Measurements from ENCODE around the gene PLK3.
"Not testable (repeated sequence)": the region's sequence is repeated elsewhere in the genome, so short reads cannot be mapped to it uniquely, and the experiment has no call there.

Gene PLK3

GRCh38 chr1:44799770-44800584 is at the start of gene PLK3:
PLK3 (plus strand) TSS chr1:44800377; CDS start chr1:44800464, 87 bp downstream.
- DNase-seq = peak; percentile 96 to 99 (median 98)

- DNase-seq = no peak
Measured at GRCh38 chr1:44757420-44757819, 42.8 kb upstream of the PLK3 start.

DNA sequence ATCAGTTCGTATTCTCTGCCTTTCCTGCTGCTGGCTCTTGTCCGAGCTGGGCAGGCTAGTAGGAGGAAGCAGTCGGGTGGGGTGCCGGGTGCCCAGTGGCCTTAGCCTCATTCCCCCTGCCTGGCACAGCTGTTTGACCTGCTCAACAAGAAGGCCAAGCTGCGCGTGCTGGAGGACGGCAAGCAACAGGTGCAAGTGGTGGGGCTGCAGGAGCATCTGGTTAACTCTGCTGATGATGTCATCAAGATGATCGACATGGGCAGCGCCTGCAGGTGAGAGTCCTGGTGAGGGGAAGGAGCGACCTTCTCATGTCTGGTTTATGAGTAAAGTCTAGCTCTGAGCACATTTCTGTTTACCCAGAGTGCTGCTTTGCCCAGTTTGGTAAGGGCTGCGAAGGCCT is 41.1 kb upstream of the PLK3 start:
- DNase-seq = no peak

DNA sequence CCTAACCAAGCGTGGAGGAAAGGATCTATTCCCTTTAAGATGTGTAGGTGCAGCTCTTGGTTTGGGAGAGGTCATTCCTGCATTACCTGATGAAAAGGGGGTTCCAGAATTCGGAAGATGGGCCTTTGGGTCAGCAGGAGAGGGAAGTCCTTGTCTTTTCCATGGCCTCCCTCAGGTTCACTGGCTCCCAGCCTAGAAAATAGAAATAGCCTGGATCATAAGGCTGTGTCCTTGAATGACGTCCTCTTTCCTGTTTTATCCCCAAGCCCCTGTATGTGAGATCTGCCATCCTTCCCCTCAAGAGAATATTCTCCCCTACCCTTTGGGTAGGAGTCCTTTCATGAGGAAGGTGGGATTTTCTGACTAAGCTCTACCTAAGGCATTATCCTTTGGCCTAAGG is 39.3 kb upstream of the PLK3 start:
- DNase-seq = no peak

DNA sequence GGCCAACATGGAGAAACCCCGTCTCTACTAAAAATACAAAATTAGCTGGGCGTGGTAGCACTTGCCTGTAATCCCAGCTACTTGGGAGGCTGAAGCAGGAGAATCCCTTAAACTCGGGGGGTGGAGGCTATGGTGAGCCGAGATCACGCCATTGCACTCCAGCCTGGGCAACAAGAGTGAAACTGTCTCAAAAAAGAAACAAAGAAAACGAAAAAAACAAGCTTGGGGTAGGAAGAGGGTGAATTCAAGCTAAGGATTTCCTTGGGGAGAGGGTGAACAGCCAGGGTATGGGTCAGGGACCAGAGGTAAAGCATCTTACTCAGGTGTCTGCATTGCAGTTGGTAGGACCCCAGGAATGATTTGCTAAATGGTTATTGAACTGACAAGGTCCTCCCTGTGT is 33.8 kb upstream of the PLK3 start:
- not testable (repeated sequence) for DNase-seq

DNA sequence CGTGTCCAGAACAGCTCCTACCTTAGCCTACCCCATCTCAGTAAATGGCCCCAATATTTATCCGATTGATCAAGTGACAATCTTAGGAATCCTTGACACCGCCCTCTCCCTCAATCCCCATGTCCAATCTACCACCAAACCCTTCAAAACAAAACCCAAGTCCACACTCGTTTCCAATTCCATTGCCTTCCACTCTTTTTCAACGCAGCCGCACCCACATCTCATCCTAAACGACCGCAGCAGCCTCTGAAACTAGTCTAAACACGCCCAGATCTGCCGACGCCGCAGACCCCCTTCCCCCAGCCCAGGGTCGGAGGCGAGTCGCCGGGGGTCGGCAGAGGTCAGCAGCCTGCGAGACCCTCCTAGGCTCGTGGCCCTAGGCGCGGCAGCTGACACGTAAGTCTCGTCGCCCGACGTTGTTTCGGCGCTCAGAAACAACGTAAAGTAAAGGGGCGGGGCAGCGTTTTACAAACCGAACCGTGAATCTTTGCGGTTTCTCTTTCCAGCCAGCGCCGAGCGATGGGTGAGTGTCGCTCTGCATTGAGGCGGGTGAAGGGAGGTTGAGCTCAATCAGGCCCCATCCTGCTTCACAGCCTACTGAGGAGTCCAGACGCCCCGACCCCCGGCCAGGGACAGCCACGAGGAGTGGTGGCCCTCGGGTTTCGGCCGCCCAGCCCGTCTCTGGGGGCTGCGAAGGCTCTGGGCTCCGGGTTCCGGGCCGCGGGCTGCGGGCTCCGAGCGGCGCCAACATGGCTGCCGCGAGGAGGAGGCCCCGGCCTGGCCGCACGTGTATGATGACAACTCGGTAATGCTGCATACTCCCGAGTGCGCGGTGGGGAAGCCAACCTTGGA is 24.9 kb upstream of the PLK3 start, which contains the start of gene RPS8:
Gene RPS8, plus strand, starts transcription at position 463 of the 852 bp plus-strand sequence. Its CDS starts 57 bp downstream, at position 520.
- DNase-seq = peak; percentile 92 to 96 (median 95)

DNA sequence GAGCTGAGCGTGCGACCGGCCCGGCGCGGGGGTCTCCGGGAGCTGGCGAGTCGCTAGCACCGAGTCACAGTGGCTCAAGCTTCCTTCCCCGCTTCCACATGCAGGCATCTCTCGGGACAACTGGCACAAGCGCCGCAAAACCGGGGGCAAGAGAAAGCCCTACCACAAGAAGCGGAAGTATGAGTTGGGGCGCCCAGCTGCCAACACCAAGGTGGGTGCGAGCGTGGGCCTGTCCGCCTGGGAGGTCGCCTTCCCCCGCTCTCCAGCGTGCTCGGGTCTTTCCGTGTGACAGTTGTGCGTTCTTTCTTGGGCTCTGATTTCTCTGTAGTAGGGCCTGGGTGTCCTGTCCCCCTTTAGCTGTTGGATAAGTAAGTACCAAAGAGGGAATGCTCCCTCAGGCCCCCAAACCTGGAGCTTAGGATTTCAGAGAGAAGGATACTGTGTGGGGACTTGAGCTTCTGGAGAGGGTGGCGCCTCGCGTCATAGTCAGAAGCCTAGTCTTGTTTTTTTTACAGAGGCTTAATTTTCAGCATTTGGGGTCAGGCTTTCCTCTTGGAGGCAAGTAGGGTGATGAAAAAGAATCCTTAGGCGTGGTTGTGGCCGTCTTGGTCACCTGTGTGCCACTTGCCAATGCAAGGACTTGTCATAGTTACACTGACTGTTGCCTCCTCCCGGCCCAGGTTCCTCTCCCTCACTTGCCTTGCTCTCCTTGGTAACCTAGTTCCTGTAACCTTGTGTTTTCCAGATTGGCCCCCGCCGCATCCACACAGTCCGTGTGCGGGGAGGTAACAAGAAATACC is 24.0 kb upstream of the PLK3 start:
- DNase-seq = no peak

DNA sequence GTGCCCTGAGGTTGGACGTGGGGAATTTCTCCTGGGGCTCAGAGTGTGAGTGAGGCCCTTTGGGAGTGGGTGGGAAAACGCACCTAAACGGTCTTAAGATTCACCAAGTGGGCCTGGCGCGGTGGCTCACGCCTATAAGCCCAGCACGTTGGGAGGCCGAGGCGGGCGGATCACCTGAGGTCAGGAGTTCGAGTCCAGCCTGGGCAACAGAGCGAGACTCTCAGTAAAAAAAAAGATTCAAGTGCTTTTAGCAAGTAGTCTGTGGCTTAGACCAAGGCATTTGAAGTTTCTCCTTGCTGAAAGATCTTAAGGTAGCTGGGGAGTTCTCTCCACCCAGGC is 23.5 kb upstream of the PLK3 start:
- no peak for DNase-seq

GRCh38 chr1:44777547-44777946 is 22.6 kb upstream of the PLK3 start:
- peak in 1 of 3 experiments; percentile 20 for DNase-seq

- DNase-seq = no peak
Measured at GRCh38 chr1:44777969-44778635, 22.1 kb upstream of the PLK3 start.

DNA sequence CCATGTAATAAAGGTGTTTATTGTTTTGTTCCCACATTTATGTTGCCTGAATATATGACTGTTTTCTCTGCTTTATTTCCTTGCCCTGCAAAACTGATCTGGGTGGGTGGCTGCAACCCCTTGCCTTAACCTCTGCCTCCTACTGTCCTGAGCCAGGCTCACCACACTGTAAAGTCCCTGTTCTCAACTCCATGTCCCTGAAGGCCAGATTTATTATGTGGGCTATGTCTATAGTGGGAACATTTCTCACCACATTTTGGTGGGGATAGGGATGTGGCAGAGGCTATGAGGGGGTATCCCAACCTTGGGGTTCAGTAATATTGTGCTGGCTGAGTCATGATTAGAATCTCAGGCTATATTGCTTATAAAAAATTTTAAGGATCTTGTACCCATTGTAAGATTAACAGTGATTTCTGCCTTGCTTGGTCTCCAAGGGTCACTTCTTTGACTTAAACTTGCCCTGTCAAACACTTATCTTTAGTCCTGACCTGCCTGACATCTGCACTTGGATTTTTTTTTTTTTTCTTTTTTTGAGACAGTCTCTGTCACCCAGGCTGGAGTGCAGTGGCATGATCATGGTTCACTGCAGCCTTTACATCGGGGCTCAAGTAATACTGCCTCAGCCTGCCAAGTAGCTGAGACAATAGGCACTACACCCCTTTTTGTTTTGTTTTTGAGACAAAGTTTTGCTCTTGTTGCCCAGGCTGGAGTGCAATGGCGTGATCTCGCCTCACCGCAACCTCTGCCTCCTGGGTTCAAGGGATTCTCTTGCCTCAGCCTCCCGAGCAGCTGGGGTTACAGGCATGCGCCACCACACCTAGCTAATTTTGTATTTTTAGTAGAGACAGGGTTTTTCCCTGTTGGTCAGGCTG is 21.2 kb upstream of the PLK3 start:
- peak in 1 of 3 experiments; percentile 12 for DNase-seq

GRCh38 chr1:44780583-44781121 is 19.5 kb upstream of the PLK3 start:
- DNase-seq = no peak

- DNase-seq = no peak
Measured at GRCh38 chr1:44783697-44784093, 16.5 kb upstream of the PLK3 start.

- peak in 2 of 3 experiments; percentile 64 to 72 for DNase-seq
Measured at GRCh38 chr1:44784094-44785028, 15.8 kb upstream of the PLK3 start.

- DNase-seq = no peak
Measured at GRCh38 chr1:44785029-44785380, 15.2 kb upstream of the PLK3 start.

GRCh38 chr1:44785501-44786137 is 14.6 kb upstream of the PLK3 start:
- DNase-seq = no peak

DNA sequence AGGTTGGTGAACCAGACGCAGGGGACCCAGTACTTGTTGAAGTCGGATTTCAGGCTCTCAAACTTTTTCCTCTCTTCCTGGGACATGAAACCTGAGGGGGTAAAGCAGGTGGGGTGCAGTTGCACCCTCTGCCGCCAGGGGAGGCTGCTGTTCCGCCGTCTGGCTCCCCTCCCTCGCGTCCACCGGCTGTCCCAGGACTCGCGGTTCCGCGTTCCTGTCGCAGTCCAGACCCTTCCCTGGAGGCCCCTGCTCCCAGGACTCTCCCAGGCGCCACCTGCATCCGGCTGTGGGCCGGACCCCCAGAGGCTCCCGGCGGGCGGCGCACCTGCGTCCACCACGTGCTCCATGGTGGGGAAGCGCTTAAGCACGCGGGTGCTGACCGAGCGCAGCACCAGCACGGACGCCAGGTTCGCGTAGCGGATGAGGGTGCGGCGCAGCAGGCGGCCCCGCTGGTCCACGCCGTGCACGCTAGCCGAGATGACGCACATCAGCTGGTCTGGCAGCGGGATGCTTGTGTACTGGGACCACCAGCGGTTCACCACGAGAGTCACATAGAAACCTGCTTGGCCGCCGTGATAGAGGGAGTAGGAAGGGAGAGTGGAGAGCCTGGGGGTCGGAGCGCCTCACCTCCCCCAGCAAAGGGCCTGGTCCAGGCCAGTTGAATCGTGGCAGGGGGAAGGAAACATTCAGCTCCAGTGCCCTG is 13.9 kb upstream of the PLK3 start:
- DNase-seq = peak in 2 of 3 experiments; percentile 66 to 71

DNA sequence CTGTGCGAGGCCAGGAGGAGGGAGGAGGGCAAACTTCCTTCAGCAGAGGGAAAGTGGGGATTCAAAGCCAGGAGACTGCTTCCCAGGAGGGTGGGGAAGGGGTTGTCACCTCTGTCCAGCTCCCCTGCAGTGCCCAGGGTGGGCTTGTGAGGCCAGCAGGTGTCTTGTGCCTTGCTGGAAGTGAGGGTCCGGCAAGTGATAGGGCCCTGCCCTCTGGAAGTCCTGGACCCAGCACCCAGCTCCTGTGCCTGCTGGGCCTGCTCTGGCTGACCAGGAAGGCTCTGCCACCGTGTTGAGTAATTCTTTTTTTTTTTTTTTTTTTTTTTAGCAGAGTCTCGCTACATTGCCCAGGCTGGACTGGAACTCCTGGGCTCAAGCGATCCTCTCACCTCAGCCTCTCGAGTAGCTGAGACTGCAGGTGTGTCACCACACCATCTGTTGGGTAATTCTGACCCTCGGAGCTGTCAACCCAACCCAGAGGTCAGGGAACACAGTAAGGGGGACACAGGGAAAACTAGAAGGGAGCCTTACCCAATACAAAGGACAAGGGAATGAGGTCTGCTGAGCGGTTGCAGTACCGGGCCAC is 13.2 kb upstream of the PLK3 start:
- no peak for DNase-seq

Data from NCI-H1417 (cell line).